Vagina (tissue), 2 donors: Measurements from ENCODE around the gene SLAMF9. TPM values are rescaled to one million over a fixed set of nuclear protein-coding genes. Genes with fewer than 3 reads are reported as not detected.
A peak's percentile ranks its signal among the peaks of the same experiment; 100 is the strongest.

Experiments used
- DNase-seq, 2 donors: peaks; one replicate each; pipeline ENCODE4 v3.0.0-alpha.2; 2017; ENCODE audit errors: extremely low spot score in 2 of 2
- H3K27ac ChIP-seq: fragments of 200-600 bp; sonication (generic); one replicate; pipeline ENCODE4 v1.5.1; 2019
- H3K27me3 ChIP-seq: fragments of 200-600 bp; sonication (generic); one replicate; pipeline ENCODE4 v1.5.1; 2019
- H3K36me3 ChIP-seq, 2 donors: fragments of 200-600 bp; sonication (generic); one replicate each; pipeline ENCODE4 v1.5.1; 2017 to 2019
- H3K4me1 ChIP-seq: fragments of 200-600 bp; sonication (generic); one replicate; pipeline ENCODE4 v1.5.1; 2019
- H3K4me3 ChIP-seq, 2 donors: fragments of 200-600 bp; sonication (generic); 1 replicate in 1 of 2; 2 replicates in 1 of 2; pipeline ENCODE4 v1.5.1; 2016 to 2019
- H3K9me3 ChIP-seq: fragments of 200-600 bp; sonication (generic); one replicate; pipeline ENCODE4 v1.5.1; 2019
- POLR2A ChIP-seq, 2 donors: fragments of 450-650 bp; IDR thresholded peaks; one replicate each; pipeline ENCODE4 v1.6.1; 2017; ENCODE audit warnings: antibody characterized with exemption in 2 of 2, mild to moderate bottlenecking in 2 of 2, moderate library complexity in 2 of 2
- POLR2AphosphoS5 ChIP-seq, 2 donors: sonication (generic); formaldehyde crosslinking; IDR thresholded peaks; one replicate each; pipeline ENCODE4 v1.9.0; 2017; ENCODE audit warnings: antibody characterized with exemption in 2 of 2, mild to moderate bottlenecking in 2 of 2, low read depth in 1 of 2; ENCODE audit not compliant: insufficient read depth in 1 of 2
- intact Hi-C: fragments of 100-400 bp; cut with DNase I; formaldehyde crosslinking; loops from one replicate; pipeline ENCODE4 v1.15.1; 2023
- total RNA-seq: library from RNA; depleted of rRNA; stranded (reverse); fragments of >200 nt; gene quantifications from one replicate; pipeline ENCODE4 v1.2.3, GENCODE V29; 2016
- TF ChIP-seq, protein P1 (sequence below), 3 experiments: fragments of 450-650 bp in 2 of 3; fragments of 200-600 bp in 1 of 3; sonication (generic) in 1 of 3; IDR thresholded peaks; one replicate each; pipeline ENCODE4 v1.5.1; 2017 to 2019; ENCODE audit warnings: antibody characterized with exemption in 3 of 3, mild to moderate bottlenecking in 2 of 3, moderate library complexity in 2 of 3

Gene SLAMF9
- total RNA-seq, 1 donor from 2014 or later = not detected

DNA sequence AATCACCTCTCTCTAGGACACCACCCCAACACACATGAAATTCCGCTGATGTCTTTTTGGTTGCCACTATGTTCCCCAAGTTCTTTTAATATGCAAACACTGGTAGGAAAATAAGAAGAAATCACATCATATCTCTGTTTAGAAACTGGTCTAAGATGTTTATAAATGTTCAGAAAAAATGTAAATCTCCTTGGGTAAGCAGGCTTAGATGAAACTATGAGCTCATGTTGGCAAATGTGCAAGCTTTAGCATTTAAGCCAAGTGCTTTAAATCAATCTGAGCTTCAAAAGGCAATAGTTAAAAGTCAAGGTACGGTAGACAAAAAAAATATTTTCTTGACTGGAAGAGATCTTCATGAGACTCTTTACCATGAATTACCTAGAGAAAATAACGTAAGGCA lies 25.2 kb upstream of the SLAMF9 start:
- Histone ChIP-seq H3K9me3 (no peaks in the 10 kb centered on the region), H3K36me3 (no peaks in the 10 kb centered on the region), H3K4me3 (no peak overlapping the region), H3K27me3 (no peaks in the 10 kb centered on the region), H3K4me1 (no peaks in the 10 kb centered on the region), H3K27ac (no peak overlapping the region)
- no peak for TF ChIP-seq POLR2A (IDR thresholded peaks at IDR 0.05)
- no peak for TF ChIP-seq POLR2AphosphoS5 (IDR thresholded peaks at IDR 0.05; ENCODE audit: insufficient read depth in 1 of 2, low read depth in 1 of 2)
- TF ChIP-seq, protein P1, sequence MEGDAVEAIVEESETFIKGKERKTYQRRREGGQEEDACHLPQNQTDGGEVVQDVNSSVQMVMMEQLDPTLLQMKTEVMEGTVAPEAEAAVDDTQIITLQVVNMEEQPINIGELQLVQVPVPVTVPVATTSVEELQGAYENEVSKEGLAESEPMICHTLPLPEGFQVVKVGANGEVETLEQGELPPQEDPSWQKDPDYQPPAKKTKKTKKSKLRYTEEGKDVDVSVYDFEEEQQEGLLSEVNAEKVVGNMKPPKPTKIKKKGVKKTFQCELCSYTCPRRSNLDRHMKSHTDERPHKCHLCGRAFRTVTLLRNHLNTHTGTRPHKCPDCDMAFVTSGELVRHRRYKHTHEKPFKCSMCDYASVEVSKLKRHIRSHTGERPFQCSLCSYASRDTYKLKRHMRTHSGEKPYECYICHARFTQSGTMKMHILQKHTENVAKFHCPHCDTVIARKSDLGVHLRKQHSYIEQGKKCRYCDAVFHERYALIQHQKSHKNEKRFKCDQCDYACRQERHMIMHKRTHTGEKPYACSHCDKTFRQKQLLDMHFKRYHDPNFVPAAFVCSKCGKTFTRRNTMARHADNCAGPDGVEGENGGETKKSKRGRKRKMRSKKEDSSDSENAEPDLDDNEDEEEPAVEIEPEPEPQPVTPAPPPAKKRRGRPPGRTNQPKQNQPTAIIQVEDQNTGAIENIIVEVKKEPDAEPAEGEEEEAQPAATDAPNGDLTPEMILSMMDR (IDR thresholded peaks at IDR 0.05) = no peak
- intact Hi-C loops = no loop called here
- DNase-seq = no peak

- Histone ChIP-seq H3K4me3 (no peak overlapping the region), H3K4me1 (no peaks in the 10 kb centered on the region), H3K27me3 (no peaks in the 10 kb centered on the region), H3K27ac (no peak overlapping the region), H3K9me3 (no peaks in the 10 kb centered on the region), H3K36me3 (no peaks in the 10 kb centered on the region)
- peak; percentile 16 to 54 for DNase-seq
- TF ChIP-seq POLR2AphosphoS5 (IDR thresholded peaks at IDR 0.05; ENCODE audit: insufficient read depth in 1 of 2, low read depth in 1 of 2) = no peak
- TF ChIP-seq, protein P1 (IDR thresholded peaks at IDR 0.05) = no peak
- no peak for TF ChIP-seq POLR2A (IDR thresholded peaks at IDR 0.05)
- intact Hi-C loops = no loop called here
Measured at GRCh38 chr1:159978107-159978398, 24.0 kb upstream of the SLAMF9 start.

DNA sequence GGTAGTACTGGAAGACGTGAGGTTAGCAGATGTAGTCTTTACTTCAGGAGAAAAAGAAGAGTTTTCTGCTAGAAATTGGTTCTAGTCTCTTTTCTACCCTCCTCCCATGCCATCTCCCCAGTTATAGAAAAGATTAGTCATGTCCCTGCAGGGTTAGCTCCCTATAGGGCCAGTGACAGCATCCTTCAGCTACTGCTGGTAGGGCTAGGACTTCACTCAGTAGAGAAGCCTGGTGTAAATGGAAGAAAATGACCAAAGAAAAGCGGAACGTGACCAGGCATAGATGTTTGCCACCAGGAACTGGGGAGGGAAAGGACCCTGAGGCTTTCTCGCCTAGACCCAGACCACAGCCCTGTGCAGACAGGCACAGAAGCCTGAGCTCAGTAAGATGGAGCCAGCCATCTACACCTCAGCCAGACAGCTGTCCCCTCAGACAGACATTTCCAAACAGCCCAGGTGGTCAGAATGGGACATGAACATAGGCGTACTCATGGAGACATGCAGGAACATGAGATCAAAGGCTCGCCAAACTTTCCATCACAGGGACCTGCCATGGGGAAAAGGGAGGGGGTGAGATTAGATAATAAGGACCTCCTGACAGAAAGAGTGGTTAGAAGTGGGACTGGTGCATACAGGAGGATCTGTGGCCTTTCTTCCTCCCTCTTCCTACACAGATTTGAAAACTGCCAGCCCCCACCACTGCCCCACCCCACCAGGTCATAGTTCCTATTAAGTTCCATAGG lies 23.5 kb upstream of the SLAMF9 start:
- Histone ChIP-seq H3K4me1 (no peaks in the 10 kb centered on the region), H3K36me3 (no peaks in the 10 kb centered on the region), H3K4me3 (no peak overlapping the region), H3K9me3 (no peaks in the 10 kb centered on the region), H3K27me3 (no peaks in the 10 kb centered on the region), H3K27ac (no peak overlapping the region)
- DNase-seq = peak; percentile 77 to 84
- no peak for TF ChIP-seq POLR2AphosphoS5 (IDR thresholded peaks at IDR 0.05; ENCODE audit: insufficient read depth in 1 of 2, low read depth in 1 of 2)
- no peak for TF ChIP-seq POLR2A (IDR thresholded peaks at IDR 0.05)
- TF ChIP-seq, protein P1 (IDR thresholded peaks at IDR 0.05) = no peak
- intact Hi-C loops = no loop called here

- intact Hi-C loops = no loop called here
Measured at GRCh38 chr1:159974350-159974965, 20.4 kb upstream of the SLAMF9 start.

DNA sequence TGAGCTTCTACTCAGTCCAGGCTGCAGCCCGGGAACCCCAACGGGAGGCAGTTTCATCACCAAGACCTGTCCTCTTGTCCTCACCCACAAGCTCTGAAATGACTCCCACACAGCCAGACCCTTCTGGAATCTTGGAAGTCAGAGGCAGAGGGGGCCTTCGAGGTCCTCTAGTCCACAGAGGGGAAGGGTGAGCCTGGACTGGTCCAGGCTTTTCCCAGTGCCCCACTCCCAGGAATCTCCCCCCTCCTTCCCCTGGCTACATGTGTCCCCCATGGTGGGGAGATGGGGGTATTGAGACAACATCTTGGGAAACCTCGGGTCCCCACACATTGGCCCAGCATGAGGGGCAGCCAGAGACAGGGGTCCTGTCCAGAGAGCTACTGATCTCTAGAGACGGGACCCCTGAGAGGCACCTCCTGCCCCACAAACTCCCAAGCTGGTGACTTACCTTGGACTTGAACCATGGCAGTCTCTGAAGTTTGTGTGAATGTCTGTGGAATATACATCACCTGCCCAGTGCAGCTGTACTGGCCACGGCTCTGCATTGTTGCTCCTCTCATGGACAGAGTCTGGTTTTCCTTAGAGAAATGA lies 19.4 kb upstream of the SLAMF9 start:
- TF ChIP-seq POLR2A (IDR thresholded peaks at IDR 0.05) = no peak
- TF ChIP-seq, protein P1 (IDR thresholded peaks at IDR 0.05) = no peak
- TF ChIP-seq POLR2AphosphoS5 (IDR thresholded peaks at IDR 0.05; ENCODE audit: insufficient read depth in 1 of 2, low read depth in 1 of 2) = no peak
- Histone ChIP-seq H3K4me1 (no peaks in the 10 kb centered on the region), H3K9me3 (no peaks in the 10 kb centered on the region), H3K27me3 (no peaks in the 10 kb centered on the region), H3K27ac (no peak overlapping the region), H3K4me3 (no peak overlapping the region), H3K36me3 (no peaks in the 10 kb centered on the region)
- DNase-seq = peak; percentile 78 to 90
- intact Hi-C loops = no loop called here

More at GRCh38 chr1:159974350-159974965, 20.4 kb upstream of the SLAMF9 start:
- TF ChIP-seq POLR2A (IDR thresholded peaks at IDR 0.05) = no peak
- H3K36me3 ChIP-seq = no peaks in the 10 kb centered on the region
- no peaks in the 10 kb centered on the region for H3K27me3 ChIP-seq
- no peaks in the 10 kb centered on the region for H3K9me3 ChIP-seq
- peak; percentile 60 to 84 for DNase-seq
- no peak overlapping the region for H3K4me3 ChIP-seq
- H3K27ac ChIP-seq = no peak overlapping the region
- no peaks in the 10 kb centered on the region for H3K4me1 ChIP-seq
